GM12891 (cell line): ENCODE data around the gene PNPLA3.

Experiments used
- PAX5 ChIP-seq: IDR thresholded peaks from 2 replicates; pipeline ENCODE4 v1.6.1; 2011; ENCODE audit warnings: low read length, moderate library complexity, mild to moderate bottlenecking; ENCODE audit not compliant: insufficient read depth, severe bottlenecking
- POLR2A ChIP-seq: IDR thresholded peaks from 2 replicates; pipeline ENCODE4 v1.6.1; 2011; ENCODE audit warnings: low read depth, low read length, control low read depth
- POLR2AphosphoS5 ChIP-seq: IDR thresholded peaks from 2 replicates; pipeline ENCODE4 v1.6.1; 2011; ENCODE audit warnings: low read depth, low read length, control low read depth
- TAF1 ChIP-seq: IDR thresholded peaks from 2 replicates; pipeline ENCODE4 v1.6.1; 2011; ENCODE audit warnings: low read depth, low read length, control low read depth

- TF ChIP-seq POLR2A (no peak), TAF1 (no peak), POLR2AphosphoS5 (no peak), PAX5 (no peak)
Measured at GRCh38 chr22:43923631-43924464, at the start of gene PNPLA3.
